NCI-H774 (cell line): Measurements from ENCODE around the gene SERPINA5.

Experiments used
- DNase-seq: peaks from one replicate; lab custom pipeline; 2025; lab: John Stamatoyannopoulos, UW

SERPINA5 gene

DNA sequence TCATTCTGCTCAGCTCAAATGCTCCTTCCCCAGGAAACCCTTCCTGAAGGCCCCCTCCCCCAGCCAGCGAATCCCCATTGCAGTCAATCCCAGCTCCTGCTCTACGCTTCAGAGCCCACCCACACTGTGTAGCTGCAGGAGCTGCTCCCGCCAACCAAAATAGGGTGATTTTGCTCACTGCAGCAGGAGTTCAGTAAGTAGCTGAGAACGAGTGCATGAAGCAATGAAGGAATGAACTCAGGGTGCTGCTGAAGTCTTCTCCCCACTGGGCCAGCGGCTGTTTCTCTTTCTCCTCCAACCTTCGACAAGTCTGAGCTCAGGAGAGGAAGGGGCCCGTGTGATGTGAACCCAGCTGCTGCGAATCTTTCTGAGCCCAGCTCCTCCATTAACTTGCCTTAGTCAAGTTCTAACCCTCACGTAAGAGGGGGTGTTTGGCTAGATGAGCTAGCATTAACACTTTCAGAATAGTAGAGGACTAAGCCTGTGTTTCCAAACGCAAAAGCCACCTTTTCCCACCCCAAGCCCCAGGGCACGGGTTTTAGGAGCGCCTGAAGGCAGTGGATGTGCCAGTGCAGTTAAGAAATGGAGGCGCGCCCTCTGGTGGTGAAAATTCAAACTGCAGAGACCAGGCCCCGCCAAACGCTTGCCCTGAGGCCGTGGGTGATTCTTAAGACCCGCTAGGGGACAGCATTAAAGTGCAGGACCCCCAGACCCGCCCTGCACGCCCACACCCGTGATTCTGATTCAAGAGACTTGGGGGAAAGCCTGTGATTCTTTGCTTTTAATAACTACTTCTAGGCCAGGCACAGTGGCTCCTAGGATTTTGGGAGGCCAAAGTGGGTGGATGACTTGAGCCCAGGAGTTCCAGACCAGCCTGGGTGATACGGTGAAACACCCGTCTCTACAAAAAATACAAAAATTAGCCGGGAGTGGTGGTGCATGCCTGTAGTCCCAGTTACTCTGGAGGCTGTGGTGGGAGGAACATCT is 31.9 kb upstream of the SERPINA5 start:
- DNase-seq, result peak; percentile 29

GRCh38 chr14:94550041-94550440 is 31.2 kb upstream of the SERPINA5 start:
- DNase-seq, result no peak

GRCh38 chr14:94555991-94556390 is 25.2 kb upstream of the SERPINA5 start:
- DNase-seq, result no peak

- DNase-seq, result no peak
Measured at GRCh38 chr14:94557327-94557726, 23.9 kb upstream of the SERPINA5 start.

DNA sequence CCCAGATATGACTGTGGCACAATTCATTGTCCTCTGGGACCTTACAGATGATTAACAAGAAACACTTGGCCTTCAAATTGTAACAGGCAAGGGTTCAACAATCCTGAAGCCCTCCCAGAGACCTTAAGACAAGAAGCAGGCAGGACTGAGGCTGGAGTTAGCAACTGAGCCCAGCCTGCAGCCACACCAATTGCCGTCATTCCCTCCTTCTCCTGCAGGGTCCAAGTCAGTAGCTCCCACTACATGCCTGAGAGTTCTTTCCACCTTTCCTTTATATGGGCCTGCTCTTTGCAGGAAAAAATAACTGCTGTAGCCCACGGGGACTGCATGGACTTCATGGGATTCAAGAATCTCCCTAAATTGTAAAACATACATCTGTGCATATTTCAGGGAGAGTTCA is 22.4 kb upstream of the SERPINA5 start:
- DNase-seq, result no peak

DNA sequence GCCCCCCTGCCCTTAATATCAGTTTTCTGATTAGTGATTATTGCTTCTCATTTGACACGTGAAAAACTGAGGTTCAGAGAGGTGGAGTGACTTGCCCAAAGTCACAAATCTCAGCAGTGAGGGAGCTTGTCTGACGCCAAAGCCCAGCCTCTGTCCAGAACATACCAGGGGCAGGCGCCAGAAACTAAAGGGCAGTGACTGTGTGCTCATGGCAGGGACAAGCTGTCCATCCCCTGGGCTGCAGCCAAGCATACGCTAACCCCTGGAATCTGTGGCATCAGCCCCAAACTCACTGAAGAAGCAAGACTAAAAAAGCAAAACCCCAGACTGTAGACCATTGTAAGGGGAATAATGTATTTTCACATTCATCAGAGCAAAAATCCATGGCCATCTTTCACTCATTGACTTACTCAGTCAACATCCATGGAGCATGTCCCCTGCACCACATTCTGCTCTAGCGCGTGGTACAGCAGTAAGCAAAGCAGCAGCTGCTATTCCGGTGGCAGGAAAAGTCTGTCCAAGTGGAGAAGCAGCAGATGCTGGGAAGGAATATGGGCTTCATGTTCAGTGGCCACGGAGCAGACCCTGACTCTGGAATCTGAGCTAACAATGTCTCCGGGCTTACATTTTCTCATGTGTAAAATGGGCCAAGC is 21.5 kb upstream of the SERPINA5 start:
- DNase-seq, result no peak

DNA sequence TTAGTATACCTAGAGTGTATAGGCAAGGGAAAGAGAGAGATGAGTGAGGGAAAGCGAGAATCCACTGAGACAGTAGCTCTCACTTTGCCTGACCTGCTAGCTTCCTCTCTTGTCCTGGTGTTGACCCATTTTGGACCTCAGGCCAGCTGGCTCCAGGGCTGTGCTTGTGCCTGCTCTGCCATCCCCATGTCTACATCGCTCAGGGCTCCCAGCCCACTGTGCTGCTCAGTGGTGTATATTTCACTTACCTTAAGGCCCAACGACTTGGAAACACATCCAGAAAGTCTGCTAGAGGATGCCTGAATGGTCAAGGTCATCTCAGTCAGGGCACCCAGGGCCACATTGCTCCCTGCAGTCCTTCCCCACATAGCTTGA is 20.9 kb upstream of the SERPINA5 start:
- DNase-seq, result no peak

DNA sequence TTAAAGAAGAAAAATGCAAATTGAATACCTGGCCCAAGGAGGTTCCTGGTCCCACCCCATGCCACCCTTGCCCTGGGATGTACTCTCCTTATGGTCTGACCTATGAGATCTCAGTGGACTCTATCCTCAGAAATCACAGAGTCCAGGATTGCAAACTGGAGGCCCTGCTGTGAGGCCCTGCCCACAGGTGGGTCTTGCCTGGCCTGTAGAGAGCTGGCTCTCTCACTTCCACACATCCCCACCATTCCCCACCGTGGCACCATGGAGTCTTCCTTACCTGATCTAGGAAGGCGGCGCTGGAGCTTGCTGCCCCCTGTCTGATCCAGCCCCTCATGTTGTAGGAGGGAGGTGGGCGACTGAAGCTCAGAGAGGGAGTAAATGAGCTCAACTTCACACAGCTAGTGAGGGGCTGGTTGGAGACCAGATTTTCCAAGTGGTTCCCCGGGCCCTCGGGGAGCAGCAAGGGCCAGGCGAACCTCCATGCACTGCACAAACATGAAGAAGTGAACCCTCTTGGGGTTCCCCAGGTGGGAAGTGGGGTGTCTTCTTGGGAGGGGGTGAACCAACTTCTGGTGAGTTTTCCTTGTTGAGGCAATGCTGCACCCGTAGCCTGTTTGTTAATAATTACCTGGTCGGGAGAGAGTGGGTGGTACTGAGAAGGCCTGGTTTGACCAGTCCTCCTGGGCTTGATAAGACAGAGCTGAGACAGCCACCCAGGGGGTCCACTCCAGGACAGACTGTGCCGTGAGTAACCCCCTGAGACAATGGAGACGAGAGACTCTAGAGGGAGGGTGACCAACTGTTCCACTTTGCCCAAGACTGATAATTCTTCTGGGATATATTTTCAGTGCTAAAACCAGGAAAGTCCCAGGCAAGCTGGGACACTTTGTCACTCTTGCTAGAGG is 20.2 kb upstream of the SERPINA5 start, which contains the start of gene SERPINA4:
Gene SERPINA4 (plus strand): TSS at position 692 of the 905 bp plus-strand sequence. CDS start 2,041 bp downstream, outside the sequence.
- DNase-seq, result no peak

DNA sequence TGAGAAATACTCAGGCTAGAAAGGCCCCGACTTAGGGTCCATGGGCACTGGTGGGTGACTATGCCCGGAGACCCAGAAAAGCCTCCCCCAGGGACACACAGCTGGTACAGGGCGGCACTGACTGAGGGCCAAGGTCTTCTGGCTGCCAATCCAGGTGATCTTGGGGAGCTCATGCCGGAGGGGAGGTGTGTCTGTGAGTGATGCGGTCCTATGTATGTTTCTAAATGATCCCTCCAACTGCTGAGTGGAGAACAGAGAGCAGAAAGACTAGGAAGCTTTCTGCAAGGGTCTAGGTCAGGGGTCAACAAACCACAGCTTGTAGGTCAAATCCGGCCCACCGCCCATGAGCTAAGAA is 19.6 kb upstream of the SERPINA5 start:
- DNase-seq, result no peak

- no peak for DNase-seq
Measured at GRCh38 chr14:94562022-94562421, 19.2 kb upstream of the SERPINA5 start.

DNA sequence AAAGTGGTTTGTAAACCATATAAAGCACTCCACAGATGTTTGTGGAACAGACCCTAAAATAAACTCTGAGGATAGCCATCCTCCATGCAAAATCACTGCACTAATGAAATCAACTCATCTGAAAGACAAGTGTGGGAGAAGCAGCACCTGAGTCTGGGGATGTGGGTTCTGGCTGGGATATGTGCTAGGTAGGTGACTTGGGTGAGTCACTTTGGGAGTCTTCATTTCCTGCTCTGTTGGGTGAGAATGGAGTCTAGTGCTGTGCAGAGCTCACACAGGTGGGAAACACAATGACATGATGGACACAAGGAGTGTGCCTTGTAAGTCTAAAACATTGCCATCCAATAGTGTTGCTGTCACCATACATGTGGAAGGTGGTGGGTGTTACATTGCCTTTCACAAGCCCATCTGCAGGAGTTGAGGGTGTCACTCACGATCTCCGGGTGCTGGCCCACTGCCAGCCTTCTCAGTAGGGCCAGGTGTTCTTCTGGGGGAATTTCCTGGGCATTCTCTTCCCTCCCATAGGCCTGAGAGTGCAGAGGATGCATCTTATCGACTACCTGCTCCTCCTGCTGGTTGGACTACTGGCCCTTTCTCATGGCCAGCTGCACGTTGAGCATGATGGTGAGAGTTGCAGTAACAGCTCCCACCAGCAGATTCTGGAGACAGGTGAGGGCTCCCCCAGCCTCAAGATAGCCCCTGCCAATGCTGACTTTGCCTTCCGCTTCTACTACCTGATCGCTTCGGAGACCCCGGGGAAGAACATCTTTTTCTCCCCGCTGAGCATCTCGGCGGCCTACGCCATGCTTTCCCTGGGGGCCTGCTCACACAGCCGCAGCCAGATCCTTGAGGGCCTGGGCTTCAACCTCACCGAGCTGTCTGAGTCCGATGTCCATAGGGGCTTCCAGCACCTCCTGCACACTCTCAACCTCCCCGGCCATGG is 18.0 kb upstream of the SERPINA5 start:
- no peak for DNase-seq

GRCh38 chr14:94564381-94564780 is 16.8 kb upstream of the SERPINA5 start:
- DNase-seq, result no peak

DNA sequence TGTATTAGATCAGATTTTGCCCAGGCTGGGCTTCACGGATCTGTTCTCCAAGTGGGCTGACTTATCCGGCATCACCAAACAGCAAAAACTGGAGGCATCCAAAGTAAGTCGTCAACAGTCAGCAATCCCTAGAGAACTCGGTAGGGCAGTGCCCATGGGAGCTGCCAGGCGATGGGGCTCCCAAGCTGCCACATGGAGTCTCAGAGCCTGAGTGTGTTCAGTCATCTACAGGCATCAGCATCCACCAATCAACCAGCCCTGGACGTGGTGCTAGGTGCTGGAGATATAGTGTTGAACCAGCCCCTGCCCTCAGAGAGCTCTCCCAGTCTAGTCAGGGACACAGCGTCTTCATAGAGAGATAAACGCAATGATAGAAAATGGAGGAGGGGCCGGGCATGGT is 13.0 kb upstream of the SERPINA5 start:
- DNase-seq, result no peak

- no peak for DNase-seq
Measured at GRCh38 chr14:94569381-94570001, 11.7 kb upstream of the SERPINA5 start.

- no peak for DNase-seq
Measured at GRCh38 chr14:94570002-94570400, 11.2 kb upstream of the SERPINA5 start.

DNA sequence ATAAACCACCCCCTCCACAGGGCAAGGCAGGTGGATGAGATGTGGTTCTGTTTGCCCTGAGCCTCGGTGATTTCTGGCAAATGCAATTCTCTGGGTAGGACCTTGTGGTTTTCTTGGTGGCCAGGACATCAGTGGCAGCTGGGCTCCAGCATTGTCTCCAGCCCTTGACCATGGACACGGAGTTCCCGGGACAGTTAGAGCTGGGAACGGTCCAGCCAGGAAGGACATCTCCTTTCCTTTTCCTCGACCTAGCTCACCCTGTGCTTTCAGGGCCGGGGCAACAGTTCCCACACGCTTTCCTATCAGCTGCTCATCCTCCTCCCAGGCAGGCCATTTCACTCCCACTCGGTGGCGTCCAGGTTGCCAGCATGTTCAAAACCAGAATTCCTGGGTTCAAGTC is 10.8 kb upstream of the SERPINA5 start:
- no peak for DNase-seq

- DNase-seq, result no peak
Measured at GRCh38 chr14:94571395-94571794, 9.8 kb upstream of the SERPINA5 start.

- no peak for DNase-seq
Measured at GRCh38 chr14:94571950-94572349, 9.3 kb upstream of the SERPINA5 start.

DNA sequence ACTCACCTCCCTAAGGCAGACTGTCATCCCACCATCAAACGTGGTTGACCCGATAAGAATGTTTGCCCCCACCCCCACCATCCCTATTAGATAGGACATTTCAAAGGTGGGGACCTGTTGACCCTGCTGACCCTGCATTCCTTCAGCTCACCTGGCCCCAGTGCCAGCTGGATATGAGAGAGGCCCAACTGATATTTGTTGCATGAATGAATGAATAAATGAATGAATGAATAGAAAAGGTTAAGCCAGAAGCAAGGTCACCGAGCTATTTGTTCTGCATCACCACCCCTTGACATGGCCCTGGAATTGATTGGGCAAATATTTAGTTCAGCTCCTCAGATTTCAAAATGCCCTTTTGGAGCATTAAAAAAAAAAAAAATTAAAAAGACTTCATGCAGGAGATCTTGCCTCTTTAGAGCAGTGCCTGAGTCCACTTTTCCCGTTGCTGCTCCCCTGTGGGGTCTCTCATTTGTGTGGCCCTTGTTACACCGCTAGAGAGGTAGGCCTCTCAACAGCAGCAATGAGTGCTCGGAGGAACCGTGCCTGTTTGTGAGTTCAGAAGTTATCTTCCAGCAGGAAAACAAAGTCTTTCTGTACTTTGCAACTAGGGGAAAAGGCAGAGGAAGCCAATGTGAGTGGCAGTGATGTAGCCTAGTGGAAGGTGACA is 8.5 kb upstream of the SERPINA5 start:
- no peak for DNase-seq
